Mucosa of rectum (tissue), 2 donors: ENCODE data around the gene TSC2.

Source experiments
- H3K27ac ChIP-seq, 2 donors: one replicate each; pipeline ENCODE4 v1.7.0; 2013; ENCODE audit warnings: inconsistent platforms in 2 of 2, low read depth in 2 of 2, low read length in 2 of 2
- H3K27me3 ChIP-seq, 2 donors: one replicate each; pipeline ENCODE4 v1.7.0; 2013; ENCODE audit warnings: low read length in 2 of 2; ENCODE audit not compliant: control insufficient read depth in 2 of 2, insufficient read depth in 2 of 2
- H3K36me3 ChIP-seq, 2 donors: one replicate each; pipeline ENCODE4 v1.7.0; 2013; ENCODE audit warnings: low read length in 2 of 2; ENCODE audit not compliant: control insufficient read depth in 2 of 2, insufficient read depth in 2 of 2
- H3K4me1 ChIP-seq, 2 donors: one replicate each; pipeline ENCODE4 v1.7.0; 2013; ENCODE audit warnings: low read length in 2 of 2, mild to moderate bottlenecking in 1 of 2; ENCODE audit not compliant: control insufficient read depth in 2 of 2, insufficient read depth in 2 of 2
- H3K4me3 ChIP-seq, 2 donors: one replicate each; pipeline ENCODE4 v1.7.0; 2013; ENCODE audit warnings: low read length in 2 of 2
- H3K9ac ChIP-seq, 2 donors: one replicate each; pipeline ENCODE4 v1.7.0; 2013; ENCODE audit warnings: low read length in 2 of 2, low read depth in 1 of 2, mild to moderate bottlenecking in 1 of 2
- H3K9me3 ChIP-seq, 2 donors: one replicate each; pipeline ENCODE4 v1.7.0; 2013; ENCODE audit warnings: low read length in 2 of 2; ENCODE audit not compliant: control insufficient read depth in 2 of 2
- donor health status: healthy.
- donor health status: Normal muscosa, but diverticular disease.

The TSC2 gene

DNA sequence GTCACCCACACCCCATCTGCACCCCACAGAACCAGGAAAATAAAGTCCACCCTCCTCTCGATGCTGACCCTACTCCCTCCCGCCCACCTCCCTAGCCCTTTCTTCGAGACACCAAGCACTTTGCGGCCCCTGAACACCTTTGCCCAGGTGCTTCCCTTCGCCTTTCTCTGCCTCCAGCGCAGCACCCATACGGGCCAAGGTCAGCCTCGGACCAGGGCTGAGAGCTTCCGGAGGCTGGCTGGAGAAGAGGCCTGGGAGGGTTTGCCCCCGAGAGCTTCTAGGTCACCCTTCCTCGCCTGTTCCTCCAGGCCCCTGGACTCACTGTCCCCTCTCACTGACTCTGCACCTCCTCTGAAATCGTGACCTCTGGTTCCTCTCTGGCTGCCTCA is 23.8 kb upstream of the TSC2 start:
- peak overlapping the region in 1 of 2 donors; percentile 56 for H3K9ac ChIP-seq
- no peaks in the 10 kb centered on the region for H3K36me3 ChIP-seq
- H3K4me3 ChIP-seq: no peak overlapping the region
- H3K9me3 ChIP-seq: no peaks in the 10 kb centered on the region
- peaks cover 14 to 16% of the 10 kb centered on the region in 2 donors for H3K27me3 ChIP-seq
- H3K4me1 ChIP-seq: peaks cover 17 to 32% of the 10 kb centered on the region in 2 donors
- H3K27ac ChIP-seq: peak overlapping the region; percentile 69 to 82

DNA sequence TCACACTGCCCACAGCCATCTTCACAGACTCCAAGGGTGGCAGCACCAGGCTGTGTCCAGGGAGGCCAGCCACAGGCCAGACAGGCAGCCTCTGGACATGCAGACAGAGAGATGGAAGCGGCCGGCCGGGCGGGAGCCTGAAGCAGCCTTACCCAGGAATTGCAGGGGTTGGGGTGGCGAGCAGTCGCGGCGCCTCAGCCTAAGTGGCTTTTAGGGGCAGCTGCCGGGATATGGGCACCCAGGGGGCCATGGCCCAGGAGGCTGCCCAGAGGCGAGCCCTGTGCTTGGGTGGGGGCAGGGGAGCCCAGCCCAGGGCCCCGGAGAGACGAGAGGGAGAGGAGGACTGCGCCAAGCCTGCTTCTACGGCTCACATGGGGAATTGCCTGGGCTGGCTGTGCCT is 22.5 kb upstream of the TSC2 start:
- no peak overlapping the region for H3K4me3 ChIP-seq
- peaks cover 17 to 31% of the 10 kb centered on the region in 2 donors for H3K4me1 ChIP-seq
- no peak overlapping the region for H3K9ac ChIP-seq
- H3K27me3 ChIP-seq: peaks cover 4 to 5% of the 10 kb centered on the region in 2 donors
- H3K27ac ChIP-seq: no peak overlapping the region
- H3K9me3 ChIP-seq: no peaks in the 10 kb centered on the region
- peaks cover 2 to 4% of the 10 kb centered on the region in 2 donors for H3K36me3 ChIP-seq

DNA sequence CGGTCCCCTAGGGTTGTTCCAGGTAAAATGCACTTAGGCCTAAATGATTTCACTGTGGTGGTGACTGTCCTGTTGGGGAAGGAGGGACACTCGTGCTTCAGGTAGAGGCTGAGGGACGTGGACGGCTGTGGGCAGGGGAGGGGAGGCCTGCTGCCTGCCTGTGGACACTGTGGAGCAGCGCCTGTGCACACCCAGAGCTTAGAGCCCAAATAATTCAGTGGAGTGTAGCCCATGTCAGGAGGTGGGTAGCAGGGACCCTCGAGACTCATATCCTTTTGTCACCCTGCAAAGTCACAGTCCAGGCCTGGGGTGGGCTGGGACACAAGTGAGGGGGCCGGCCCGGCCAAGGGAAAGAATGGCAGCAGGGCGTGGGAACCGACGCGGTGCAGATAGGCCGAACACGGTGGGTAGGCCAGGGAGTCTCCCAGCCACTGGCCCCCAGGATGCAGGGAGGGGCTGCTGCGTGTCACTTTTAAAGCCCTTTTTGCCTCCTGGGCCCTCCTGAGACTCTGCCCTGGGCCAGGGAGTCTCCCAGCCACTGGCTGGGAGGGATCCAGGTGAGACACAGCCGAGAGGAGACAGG is 21.8 kb upstream of the TSC2 start:
- Histone ChIP-seq H3K4me1 (peaks cover 17 to 27% of the 10 kb centered on the region in 2 donors), H3K27ac (peak overlapping the region in 1 of 2 donors; percentile 56), H3K27me3 (no peaks in the 10 kb centered on the region), H3K4me3 (peak overlapping the region; percentile 38 to 45), H3K9me3 (no peaks in the 10 kb centered on the region), H3K36me3 (peaks cover 2 to 4% of the 10 kb centered on the region in 2 donors), H3K9ac (peak overlapping the region in 1 of 2 donors; percentile 33)

DNA sequence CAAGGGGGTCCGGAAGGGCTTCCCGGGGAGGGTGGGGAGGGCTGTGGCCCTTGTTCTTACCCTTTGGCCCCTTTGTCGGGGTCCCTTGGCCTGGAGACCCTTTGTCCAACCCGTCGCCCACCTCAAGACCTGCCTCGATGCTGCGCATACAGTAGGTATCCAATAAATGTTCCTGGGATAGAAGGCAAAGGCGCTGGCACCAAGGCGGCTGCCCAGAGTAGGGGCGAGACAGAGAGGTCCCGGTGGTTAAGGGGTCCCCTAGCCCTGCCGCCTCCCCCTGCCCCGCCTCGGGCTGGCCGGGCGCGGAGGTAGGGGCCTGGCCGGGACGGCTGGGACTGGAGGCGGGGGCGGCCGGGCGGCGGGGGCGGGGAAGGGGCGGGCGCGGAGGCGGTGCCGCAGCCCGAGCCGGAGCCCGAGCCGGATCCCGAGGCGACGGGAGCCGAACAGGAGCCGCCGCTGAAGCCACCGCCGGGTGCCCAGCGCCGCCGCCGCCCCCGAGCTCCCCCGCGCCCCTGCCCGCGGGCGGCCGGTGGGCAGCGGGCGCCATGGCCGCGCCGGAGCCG is 21.2 kb upstream of the TSC2 start, which contains the start of gene NHERF2:
NHERF2 (plus strand) TSS at position 442 of the 563 bp plus-strand sequence; CDS start at position 546, 104 bp downstream.
- Histone ChIP-seq H3K27me3 (no peaks in the 10 kb centered on the region), H3K4me1 (peaks cover 17 to 27% of the 10 kb centered on the region in 2 donors), H3K9me3 (no peaks in the 10 kb centered on the region), H3K27ac (peak within 1 kb of the TSS; percentile 21 to 56), H3K4me3 (peak within 1 kb of the TSS; percentile 80 to 81), H3K9ac (peak within 1 kb of the TSS; percentile 56 to 68), H3K36me3 (peaks cover 2 to 4% of the 10 kb centered on the region in 2 donors)

DNA sequence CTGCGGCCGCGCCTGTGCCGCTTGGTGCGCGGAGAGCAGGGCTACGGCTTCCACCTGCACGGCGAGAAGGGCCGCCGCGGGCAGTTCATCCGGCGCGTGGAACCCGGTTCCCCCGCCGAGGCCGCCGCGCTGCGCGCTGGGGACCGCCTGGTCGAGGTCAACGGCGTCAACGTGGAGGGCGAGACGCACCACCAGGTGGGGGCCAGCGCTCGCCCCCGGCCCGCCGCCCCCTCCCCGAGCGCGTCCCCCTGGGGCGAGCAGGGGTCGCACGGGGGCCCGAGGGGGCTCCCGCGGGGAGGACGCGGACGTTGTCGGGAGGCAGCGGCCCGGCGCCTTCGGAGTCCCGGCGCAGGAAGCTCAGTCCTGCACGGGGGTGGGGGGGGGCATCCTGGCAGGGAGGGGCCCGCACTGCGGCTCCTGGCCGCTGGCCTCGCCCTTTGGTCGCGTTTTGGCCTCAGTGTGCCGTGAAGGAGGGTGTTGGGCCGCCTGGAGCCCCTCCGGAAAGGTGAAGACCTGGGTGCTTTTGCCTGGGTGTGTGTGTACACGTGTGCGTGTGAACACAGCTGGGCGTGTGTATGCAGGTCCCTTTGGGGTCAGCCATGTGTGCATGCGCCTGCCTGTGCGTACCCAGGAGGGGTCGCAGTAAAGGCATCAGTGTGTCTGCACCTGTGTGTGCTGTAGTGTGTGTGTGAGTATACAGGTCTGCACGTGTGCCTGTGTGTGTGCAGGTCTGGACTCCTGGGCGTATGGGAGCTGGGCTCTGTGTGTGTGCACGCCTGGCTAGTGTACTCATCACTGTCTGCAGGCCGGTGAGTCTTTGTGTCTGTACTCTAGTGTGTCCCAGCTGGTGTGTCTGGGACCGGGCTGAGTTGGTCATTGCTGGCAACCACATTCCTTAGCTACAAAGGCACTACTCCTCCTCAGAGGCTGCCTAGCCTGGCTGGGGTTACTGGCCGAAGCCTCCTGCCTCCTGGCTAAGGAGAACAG is 20.5 kb upstream of the TSC2 start:
- H3K4me3 ChIP-seq: peak overlapping the region; percentile 80 to 81
- H3K36me3 ChIP-seq: peaks cover 2 to 4% of the 10 kb centered on the region in 2 donors
- peaks cover 17 to 27% of the 10 kb centered on the region in 2 donors for H3K4me1 ChIP-seq
- peak overlapping the region; percentile 56 to 68 for H3K9ac ChIP-seq
- H3K9me3 ChIP-seq: no peaks in the 10 kb centered on the region
- no peaks in the 10 kb centered on the region for H3K27me3 ChIP-seq
- H3K27ac ChIP-seq: peak overlapping the region; percentile 21 to 52

DNA sequence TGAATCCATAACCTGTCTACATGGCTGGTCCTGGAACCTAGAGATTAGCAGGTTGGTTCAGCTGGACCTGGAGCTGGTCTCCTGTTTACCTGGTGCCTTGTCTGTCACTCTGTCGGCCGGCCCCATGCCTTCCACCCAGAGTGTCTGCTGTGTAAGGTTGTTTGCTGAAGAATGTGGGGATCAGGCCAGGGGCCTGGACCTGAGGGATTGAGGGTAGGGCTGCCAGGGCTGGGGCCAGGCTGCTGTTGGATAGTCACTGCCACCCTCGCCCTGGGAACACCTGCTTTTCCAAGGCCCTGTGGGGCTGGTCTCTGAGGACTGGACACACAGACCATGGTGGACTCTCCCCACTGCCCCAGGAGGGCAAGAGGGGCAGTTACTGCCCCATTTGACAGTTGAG is 19.6 kb upstream of the TSC2 start:
- peaks cover 12 to 21% of the 10 kb centered on the region in 2 donors for H3K4me1 ChIP-seq
- H3K9me3 ChIP-seq: no peaks in the 10 kb centered on the region
- peaks cover 2 to 4% of the 10 kb centered on the region in 2 donors for H3K36me3 ChIP-seq
- H3K27ac ChIP-seq: peak overlapping the region in 1 of 2 donors; percentile 13
- H3K9ac ChIP-seq: peak overlapping the region in 1 of 2 donors; percentile 56
- peak overlapping the region; percentile 80 to 81 for H3K4me3 ChIP-seq
- no peaks in the 10 kb centered on the region for H3K27me3 ChIP-seq

DNA sequence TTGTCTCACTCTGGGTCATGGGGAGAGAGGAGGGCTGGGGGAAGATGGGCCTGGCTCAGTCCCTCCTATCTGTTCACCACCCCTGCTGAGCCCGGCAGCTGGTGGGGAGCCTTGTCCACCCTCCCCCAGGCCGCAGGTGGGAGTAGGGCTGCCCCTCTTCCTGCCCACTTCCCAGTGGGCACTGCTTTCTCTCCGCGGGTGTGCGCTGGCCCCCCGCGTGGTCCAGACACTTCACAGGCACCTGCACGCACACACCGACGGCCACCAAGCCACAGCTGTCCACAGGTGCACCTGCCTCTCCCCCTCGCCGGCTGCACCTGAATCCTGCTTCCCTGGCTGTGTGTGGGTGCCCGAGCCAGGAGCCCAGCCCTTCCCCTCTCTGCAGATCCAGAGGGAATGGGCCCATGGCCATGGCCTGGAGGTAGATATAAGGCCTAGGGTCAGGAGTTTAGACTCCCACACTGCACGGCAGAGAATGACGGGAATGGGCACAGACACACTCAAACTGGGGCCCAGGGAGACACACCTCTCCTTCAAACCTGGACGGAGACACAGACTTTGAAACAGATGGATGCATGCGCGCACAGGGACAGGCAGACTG is 19.1 kb upstream of the TSC2 start:
- H3K27me3 ChIP-seq: no peaks in the 10 kb centered on the region
- H3K9ac ChIP-seq: no peak overlapping the region
- no peaks in the 10 kb centered on the region for H3K9me3 ChIP-seq
- H3K4me1 ChIP-seq: peaks cover 11 to 21% of the 10 kb centered on the region in 2 donors
- peak overlapping the region in 1 of 2 donors; percentile 44 for H3K4me3 ChIP-seq
- H3K36me3 ChIP-seq: peaks cover 2 to 4% of the 10 kb centered on the region in 2 donors
- no peak overlapping the region for H3K27ac ChIP-seq

DNA sequence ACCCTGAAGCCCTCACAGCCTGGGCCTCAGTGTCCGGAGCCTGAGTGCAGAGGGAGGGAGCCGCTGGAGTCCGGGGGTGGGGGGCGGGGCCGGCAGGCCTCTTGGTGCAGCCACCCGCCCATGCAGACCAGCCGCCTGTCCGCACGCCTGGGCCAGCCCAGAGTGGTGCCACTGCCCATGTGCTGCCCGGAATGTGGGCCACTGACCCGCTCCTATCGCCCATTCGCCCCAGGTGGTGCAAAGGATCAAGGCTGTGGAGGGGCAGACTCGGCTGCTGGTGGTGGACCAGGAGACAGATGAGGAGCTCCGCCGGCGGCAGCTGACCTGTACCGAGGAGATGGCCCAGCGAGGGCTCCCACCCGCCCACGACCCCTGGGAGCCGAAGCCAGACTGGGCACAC is 18.4 kb upstream of the TSC2 start:
- peaks cover 8 to 25% of the 10 kb centered on the region in 2 donors for H3K4me1 ChIP-seq
- H3K27me3 ChIP-seq: no peaks in the 10 kb centered on the region
- no peak overlapping the region for H3K27ac ChIP-seq
- peaks cover 2 to 4% of the 10 kb centered on the region in 2 donors for H3K36me3 ChIP-seq
- H3K9me3 ChIP-seq: no peaks in the 10 kb centered on the region
- H3K4me3 ChIP-seq: no peak overlapping the region
- no peak overlapping the region for H3K9ac ChIP-seq

DNA sequence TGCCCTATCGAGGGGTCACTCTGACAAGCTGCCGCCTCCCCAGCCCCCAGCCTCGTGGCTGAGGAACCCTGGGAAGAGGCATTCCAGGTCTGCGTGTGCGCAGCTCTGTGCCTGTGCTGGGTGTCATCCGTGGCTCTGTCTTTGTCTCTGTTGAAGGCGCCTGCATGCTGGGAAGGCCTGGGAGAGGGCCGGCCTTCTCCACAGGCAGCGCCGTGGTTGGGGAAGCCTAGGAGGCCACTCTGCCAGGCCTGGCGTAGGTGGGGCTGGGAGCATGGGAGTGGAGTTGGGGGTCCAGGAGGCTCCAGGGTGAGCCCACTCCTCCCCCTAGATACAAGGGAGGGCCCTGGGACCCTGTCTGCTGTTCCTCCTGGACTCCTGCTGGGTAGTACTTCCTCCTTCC is 17.7 kb upstream of the TSC2 start:
- Histone ChIP-seq H3K27me3 (no peaks in the 10 kb centered on the region), H3K4me3 (no peak overlapping the region), H3K9ac (no peak overlapping the region), H3K27ac (no peak overlapping the region), H3K4me1 (peaks cover 12 to 27% of the 10 kb centered on the region in 2 donors), H3K9me3 (no peaks in the 10 kb centered on the region), H3K36me3 (peaks cover 2 to 4% of the 10 kb centered on the region in 2 donors)
